ENCODE data around the gene BCL2.
"Not testable (repeated sequence)": the region's sequence is repeated elsewhere in the genome, so short reads cannot be mapped to it uniquely, and the experiment has no call there.

Gene BCL2

GRCh38 chr18:63199743-63200241, 119.8 kb downstream of the BCL2 start:
- DNase-seq (ENCODE audit: low read depth in 2 of 2) = no peak

GRCh38 chr18:63198868-63199742, 120.5 kb downstream of the BCL2 start:
- no peak for DNase-seq (ENCODE audit: low read depth in 2 of 2)

- no peak for DNase-seq (ENCODE audit: low read depth in 2 of 2)
Observed at GRCh38 chr18:63198098-63198760, 121.3 kb downstream of the BCL2 start.

- no peak for DNase-seq (ENCODE audit: low read depth in 2 of 2)
Observed at GRCh38 chr18:63197246-63197869, 122.2 kb downstream of the BCL2 start.

- DNase-seq (ENCODE audit: low read depth in 2 of 2) = no peak
Observed at GRCh38 chr18:63195326-63196159, 124.0 kb downstream of the BCL2 start.

GRCh38 chr18:63192885-63193349, 126.7 kb downstream of the BCL2 start:
- no peak for DNase-seq (ENCODE audit: low read depth in 2 of 2)

GRCh38 chr18:63192126-63192884, 127.3 kb downstream of the BCL2 start:
- DNase-seq (ENCODE audit: low read depth in 2 of 2) = no peak

GRCh38 chr18:63191413-63191812, 128.2 kb downstream of the BCL2 start:
- DNase-seq (ENCODE audit: low read depth in 2 of 2) = no peak

- DNase-seq (ENCODE audit: low read depth in 2 of 2) = not testable (repeated sequence)
Observed at GRCh38 chr18:63190838-63191237, 128.7 kb downstream of the BCL2 start.

GRCh38 chr18:63189817-63190216, 129.8 kb downstream of the BCL2 start:
- no peak for DNase-seq (ENCODE audit: low read depth in 2 of 2)

GRCh38 chr18:63189041-63189440, 130.5 kb downstream of the BCL2 start:
- no peak for DNase-seq (ENCODE audit: low read depth in 2 of 2)

- no peak for DNase-seq (ENCODE audit: low read depth in 2 of 2)
Observed at GRCh38 chr18:63187791-63188460, 131.6 kb downstream of the BCL2 start.

GRCh38 chr18:63187223-63187574, 132.4 kb downstream of the BCL2 start:
- DNase-seq (ENCODE audit: low read depth in 2 of 2) = no peak

- no peak for DNase-seq (ENCODE audit: low read depth in 2 of 2)
Observed at GRCh38 chr18:63186520-63187222, 132.9 kb downstream of the BCL2 start.

GRCh38 chr18:63185984-63186383, 133.6 kb downstream of the BCL2 start:
- no peak for DNase-seq (ENCODE audit: low read depth in 2 of 2)

- DNase-seq (ENCODE audit: low read depth in 2 of 2) = no peak
Observed at GRCh38 chr18:63183952-63184770, 135.4 kb downstream of the BCL2 start.

GRCh38 chr18:63183378-63183777, 136.2 kb downstream of the BCL2 start:
- DNase-seq (ENCODE audit: low read depth in 2 of 2) = no peak

GRCh38 chr18:63182861-63183260, 136.7 kb downstream of the BCL2 start:
- no peak for DNase-seq (ENCODE audit: low read depth in 2 of 2)

- no peak for DNase-seq (ENCODE audit: low read depth in 2 of 2)
Observed at GRCh38 chr18:63182310-63182772, 137.2 kb downstream of the BCL2 start.
